ENCODE measurements around the gene NUDT7.

- TF ChIP-seq CTCF (IDR thresholded peaks at IDR 0.05 in 2 of 3, conservative IDR thresholded peaks at IDR 0.05 in 1 of 3; ENCODE audit: insufficient read depth in 2 of 3, low read depth in 1 of 3, low read length in 3 of 3) (no peak), ZNF324 (CRISPR knock-in tag; IDR thresholded peaks at IDR 0.05) (no peak), ZNF253 (CRISPR knock-in tag; conservative IDR thresholded peaks at IDR 0.05) (no peak), ZNF232 (CRISPR knock-in tag; IDR thresholded peaks at IDR 0.05) (no peak), POLR2A (conservative IDR thresholded peaks at IDR 0.05) (no peak), ZNF354B (CRISPR knock-in tag; IDR thresholded peaks at IDR 0.05) (no peak), TSHZ1 (CRISPR knock-in tag; IDR thresholded peaks at IDR 0.05) (no peak), TAF1 (IDR thresholded peaks at IDR 0.05; ENCODE audit: control insufficient read depth, extremely low read depth, insufficient read depth, low read length, severe bottlenecking) (no peak)
These were observed 11.1 kb upstream of the NUDT7 start for GRCh38 chr16:77711179-77711578.

Data from K562 (cell line).